ENCODE data around the gene CTDP1. TPM values are rescaled to one million over a fixed set of nuclear protein-coding genes. Genes with fewer than 3 reads are reported as not detected.
"Not testable (repeated sequence)": the region's sequence is repeated elsewhere in the genome, so short reads cannot be mapped to it uniquely, and the experiment has no call there.

The CTDP1 gene
- total RNA-seq, 1 donor = 67.3 TPM

DNA sequence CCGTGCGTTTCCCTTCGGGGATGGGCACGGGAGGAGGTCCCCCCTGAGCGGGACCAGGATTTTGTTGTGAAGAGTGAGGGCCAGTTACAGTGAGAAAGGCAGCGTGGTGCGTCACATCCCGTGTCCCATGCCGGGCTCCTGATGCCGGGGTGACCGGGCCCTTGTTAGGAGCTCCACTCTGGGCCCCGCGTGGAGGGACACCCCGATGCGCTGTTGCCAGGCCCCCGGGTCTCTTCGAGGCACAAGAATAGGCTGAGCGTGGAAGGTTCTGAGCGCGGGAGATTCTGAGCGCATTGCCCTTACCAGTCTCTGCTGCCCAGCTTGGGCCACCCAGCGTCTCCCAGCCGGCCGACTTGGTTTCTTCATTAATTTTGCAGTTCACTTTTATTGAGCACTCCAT lies 17.6 kb downstream of the CTDP1 start:
- no peak for DNase-seq (ENCODE audit: low read depth in 2 of 3, low spot score in 2 of 3)

DNA sequence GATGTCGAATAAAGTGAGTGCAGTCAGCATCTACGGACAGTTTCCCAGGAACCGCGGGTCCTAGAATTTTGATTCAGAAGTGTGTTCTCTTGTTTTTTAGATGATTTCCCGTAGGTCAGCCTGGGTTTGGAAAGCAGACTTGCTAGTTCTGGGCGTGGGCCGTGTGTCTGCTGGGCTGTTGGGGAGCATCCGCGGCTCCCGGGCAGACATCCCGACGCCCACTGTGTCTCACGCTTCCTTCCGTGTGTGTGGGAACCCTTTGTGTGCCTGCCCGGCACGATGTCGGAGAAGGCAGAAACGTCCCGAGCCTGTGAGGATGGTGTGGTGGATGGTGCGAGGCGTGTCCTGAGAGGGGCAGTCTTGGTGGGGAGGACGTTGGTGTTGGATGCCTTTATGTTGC lies 18.4 kb downstream of the CTDP1 start:
- no peak for DNase-seq (ENCODE audit: low read depth in 2 of 3, low spot score in 2 of 3)

DNA sequence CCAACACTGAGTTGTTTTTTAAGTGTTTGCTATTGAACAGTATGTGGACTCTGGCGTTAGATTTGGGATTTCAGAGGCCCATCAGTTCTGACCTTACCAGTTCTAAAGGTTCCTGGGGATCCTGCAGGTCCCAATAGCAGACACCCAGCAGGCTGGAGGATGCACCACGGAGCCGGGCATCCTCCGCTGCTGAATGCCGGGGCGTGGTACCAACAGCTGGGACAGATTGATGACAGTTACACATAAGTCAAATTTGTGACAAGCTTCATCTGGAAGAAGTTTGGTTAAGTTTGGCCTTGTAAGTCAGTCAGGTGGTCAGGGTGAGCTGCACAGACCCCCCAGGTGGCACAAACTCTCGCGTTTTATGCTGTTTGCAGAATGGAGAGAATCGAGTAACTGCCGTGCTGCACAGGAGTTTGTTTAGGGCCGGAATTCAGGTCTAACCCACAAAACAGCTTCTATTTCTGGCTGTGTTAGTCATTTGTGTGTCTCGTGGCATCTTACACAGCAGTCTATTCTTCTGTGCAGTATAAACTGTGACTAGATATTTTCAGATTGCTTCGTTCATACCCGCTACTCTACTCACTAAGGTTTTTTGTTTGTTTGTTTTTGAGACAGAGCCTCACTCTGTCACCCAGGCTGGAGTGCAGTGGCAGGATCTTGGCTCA lies 19.2 kb downstream of the CTDP1 start:
- no peak for DNase-seq (ENCODE audit: low read depth in 2 of 3, low spot score in 2 of 3)

DNA sequence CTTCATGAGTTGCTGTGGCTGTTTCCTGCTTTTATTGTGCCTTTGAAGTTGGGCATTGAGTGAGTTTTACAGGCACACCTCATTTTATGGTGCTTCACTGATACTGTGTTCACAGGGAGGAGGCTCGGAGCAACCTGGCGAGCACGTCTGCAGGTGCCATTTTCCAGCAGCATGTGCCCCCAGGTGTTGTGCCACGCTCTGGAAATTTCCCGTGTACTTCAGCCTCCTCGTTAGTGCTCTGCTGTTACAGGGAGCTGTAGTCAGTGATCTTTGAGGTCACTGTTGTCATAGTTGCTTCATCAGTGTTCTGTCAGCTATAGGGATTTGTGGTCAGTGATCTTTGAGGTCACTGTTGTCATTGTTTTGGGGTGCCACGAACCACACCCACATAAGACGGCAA lies 20.1 kb downstream of the CTDP1 start:
- no peak for DNase-seq (ENCODE audit: low read depth in 2 of 3, low spot score in 2 of 3)

DNA sequence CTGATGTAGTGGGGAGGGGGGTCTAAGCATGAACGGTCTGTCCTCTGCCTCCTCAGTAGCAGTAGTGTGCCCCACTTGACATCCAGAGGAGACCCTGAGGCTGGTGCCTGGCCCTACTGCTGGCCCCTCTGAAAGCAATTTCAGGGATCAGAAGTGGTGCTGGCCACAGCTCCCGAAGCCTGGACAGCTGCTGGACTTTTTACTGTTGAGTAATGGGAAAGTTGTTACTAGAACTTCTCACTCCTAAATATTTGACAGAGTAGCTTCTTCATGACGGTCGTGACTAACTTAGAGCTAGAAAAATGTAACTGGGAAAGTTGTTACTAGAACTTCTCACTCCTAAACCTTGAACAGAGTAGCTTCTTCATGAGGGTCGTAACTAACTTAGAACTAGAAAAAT lies 23.3 kb downstream of the CTDP1 start:
- no peak for DNase-seq (ENCODE audit: low read depth in 2 of 3, low spot score in 2 of 3)

DNA sequence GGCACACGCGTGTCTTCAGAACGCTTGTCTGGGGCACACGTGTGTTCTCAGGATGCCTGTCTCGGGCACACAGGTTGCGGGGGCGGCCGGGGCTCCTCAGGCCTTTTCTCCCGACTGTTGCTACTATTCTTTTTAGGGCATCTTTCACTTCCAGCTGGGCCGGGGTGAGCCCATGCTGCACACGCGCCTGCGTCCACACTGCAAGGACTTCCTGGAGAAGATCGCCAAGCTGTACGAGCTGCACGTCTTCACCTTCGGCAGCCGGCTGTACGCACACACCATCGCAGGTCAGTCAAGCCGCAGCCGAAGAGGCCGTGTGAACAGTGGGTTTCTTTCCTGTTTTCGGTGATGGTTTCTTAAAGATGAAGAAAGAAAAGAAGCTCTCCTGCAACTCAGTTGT lies 25.0 kb downstream of the CTDP1 start:
- DNase-seq (ENCODE audit: low read depth in 2 of 3, low spot score in 2 of 3) = no peak

DNA sequence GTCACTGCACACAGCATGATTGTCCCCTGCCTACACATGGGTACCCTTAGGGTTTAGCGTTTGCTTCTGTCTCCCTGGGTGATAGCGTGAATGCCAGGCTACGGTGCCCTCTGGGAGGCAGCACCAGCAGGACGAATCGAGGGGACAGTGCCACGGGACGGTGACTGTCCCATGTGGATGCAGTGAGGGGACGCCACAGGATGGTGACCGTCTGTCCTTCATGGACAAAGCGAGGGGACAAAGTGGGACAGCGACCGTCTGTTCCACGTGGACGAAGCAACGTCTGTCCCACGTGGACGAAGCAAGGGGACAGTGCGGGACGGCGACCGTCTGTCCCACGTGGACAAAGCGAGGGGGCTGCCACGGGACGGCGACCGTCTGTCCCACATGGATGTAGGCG lies 25.7 kb downstream of the CTDP1 start:
- no peak for DNase-seq (ENCODE audit: low read depth in 2 of 3, low spot score in 2 of 3)

DNA sequence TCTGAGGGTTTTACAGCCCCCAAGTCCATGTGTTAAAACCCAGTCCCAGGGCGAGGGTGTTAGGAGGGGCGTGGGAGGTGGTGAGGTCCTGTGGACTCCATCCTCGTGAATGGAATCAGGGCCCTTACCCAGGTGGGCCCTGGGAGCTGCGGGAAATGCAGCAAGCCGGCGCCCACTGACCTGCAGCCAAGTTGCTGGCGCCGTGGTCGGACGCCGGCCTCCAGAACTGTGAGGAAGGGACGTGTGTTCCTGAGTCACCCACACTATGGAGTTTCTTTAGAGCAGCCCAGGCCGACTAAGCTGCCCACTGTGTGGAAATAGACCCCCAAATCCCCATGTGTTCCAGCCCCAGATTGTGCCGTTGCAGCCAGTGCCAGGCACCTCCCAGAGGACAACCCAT lies 26.4 kb downstream of the CTDP1 start:
- DNase-seq (ENCODE audit: low read depth in 2 of 3, low spot score in 2 of 3) = no peak

DNA sequence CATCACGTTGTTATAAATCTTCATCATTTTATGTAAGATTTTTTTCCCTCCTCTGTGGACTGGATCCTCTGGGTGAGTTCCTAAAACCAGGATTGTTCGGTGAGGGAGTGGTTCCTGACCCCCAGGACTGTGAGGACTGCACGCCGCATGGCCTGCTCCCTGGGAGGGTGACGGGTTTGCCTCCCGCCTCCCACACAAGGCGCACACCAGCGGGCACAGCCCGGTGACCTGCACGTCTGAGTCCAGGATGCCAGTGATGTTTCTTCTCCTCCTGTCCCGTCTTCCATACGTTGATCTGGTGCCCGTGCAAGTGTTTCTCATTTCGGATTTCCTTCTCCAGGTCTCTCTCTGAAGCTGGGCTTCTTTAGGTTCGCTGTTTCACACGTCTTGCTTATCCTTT lies 27.1 kb downstream of the CTDP1 start:
- DNase-seq (ENCODE audit: low read depth in 2 of 3, low spot score in 2 of 3) = no peak

DNA sequence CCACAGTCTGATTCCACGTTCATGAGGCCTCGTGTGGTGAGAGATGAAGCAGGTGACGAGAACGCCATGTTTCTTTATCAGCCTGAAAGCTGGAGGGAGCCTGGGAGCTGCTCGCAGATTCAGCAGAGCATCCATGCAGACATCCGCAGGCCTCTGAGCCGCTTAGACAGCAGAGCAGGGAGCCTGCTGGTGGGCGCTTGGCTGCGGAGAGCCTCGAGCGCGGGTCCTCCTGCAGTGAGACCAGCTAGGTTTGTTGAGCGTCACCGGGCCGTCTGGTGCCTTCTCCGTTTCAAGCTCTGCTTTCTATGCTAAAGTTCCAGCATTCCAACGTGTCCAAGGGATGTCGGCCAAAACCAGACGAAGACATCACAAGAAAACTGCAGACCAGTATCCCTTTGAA lies 27.6 kb downstream of the CTDP1 start:
- DNase-seq (ENCODE audit: low read depth in 2 of 3, low spot score in 2 of 3) = no peak

DNA sequence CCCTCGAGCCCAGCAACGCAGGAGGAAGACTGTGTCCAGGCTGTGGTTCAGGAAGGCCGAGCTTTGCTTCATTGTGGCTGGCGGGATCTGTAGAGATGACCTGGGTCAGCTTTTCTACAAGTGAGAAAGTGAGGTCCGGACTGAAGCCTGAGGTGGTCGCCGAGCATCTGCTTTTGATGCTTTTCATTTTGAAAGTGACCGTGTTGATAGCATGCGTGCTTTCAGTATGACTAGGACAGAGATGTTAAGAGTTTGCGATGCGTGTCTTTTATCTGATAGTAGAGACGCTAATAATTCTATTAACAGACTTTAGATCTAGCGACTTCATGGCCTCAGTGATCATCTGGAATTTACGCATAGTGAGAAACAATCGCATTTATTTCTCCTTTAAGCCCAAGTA lies 28.1 kb downstream of the CTDP1 start:
- DNase-seq (ENCODE audit: low read depth in 2 of 3, low spot score in 2 of 3) = no peak

DNA sequence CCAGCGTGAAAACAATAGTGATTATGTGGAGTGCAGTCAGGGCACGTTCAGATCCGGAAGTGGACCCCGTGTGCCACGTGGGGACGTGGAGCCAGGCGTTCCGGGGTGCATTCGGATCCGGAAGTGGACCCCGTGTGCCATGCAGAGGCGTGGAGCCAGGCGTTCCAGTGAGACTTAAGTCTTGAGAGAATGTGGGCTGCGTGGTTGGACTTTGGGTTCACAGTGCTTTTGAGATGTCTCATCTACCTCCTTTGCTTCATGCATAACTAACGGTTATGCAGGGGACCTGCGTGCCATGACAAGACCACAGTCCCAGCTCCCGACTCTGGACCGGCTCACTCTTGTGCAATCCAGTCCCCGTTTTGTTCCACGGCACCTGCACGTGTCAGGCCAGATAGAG lies 28.8 kb downstream of the CTDP1 start:
- no peak for DNase-seq (ENCODE audit: low read depth in 2 of 3, low spot score in 2 of 3)

DNA sequence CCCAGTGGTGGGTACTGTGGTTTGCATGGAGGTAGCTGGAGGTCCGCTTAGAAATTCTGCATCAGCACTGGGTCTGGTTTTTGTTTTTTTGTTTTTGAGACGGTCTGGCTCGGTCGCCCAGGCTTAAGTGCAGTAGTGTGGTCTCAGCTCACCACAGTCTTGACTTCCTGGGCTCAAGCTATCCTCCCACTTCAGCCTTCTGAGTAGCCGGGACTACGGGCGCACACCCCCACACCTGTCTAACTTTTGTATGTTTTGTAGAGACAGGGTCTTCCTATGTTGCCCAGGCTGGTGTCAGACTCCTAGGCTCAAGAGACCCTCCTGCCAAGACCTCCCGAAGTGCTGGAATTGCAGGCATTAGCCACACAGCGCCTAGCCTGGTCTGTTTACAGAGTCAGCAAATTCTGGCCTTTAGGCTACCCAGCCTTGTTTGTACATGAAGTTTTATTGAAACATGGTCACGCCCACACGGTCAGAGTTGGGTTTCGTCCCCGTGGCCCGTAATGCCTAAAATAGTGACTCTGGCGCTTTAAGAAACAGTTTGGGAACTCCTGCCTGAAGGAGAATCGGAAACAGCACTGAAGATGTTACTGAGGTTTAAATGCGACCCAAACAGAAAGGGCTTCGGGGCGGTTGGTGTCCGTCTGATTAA lies 32.7 kb downstream of the CTDP1 start:
- no peak for DNase-seq (ENCODE audit: low read depth in 2 of 3, low spot score in 2 of 3)

DNA sequence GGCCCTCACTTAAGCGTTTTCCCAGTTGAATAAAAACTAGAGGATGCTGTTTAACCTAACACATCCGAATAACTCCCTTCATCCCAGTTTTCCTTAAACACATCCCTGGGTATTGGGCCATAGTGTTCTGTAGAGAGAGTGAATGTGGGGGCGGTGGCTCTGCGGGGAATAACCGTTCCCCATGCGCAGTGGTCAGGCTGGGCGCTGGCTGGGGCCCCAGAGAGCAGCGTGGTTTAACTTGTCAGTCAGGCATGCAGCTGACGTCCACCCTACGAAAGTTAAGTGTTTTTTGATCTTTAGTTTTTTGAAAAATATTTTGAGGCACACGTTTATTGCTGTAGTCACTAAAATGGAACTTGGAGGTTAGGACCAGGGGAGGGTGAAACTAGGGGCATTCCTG lies 33.7 kb downstream of the CTDP1 start:
- no peak for DNase-seq (ENCODE audit: low read depth in 2 of 3, low spot score in 2 of 3)

DNA sequence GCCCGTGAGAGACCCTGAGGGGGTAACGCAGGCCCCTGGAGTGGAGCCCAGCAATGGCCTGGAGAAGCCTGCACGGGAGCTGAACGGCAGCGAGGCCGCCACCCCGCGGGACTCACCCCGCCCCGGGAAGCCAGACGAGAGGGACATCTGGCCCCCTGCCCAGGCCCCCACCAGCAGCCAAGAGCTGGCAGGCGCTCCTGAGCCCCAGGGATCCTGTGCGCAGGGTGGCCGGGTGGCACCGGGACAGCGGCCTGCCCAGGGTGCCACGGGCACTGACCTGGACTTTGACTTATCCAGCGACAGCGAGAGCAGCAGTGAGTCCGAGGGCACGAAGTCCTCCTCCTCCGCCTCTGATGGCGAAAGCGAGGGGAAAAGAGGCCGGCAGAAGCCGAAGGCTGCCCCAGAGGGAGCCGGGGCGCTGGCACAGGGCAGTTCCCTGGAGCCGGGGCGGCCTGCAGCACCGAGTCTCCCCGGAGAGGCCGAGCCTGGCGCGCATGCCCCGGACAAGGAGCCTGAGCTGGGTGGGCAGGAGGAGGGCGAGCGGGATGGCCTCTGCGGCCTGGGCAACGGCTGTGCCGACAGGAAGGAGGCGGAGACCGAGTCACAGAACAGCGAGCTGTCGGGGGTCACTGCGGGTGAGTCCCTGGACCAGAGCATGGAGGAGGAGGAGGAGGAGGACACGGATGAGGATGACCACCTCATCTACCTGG lies 35.1 kb downstream of the CTDP1 start:
- no peak for DNase-seq (ENCODE audit: low read depth in 2 of 3, low spot score in 2 of 3)

DNA sequence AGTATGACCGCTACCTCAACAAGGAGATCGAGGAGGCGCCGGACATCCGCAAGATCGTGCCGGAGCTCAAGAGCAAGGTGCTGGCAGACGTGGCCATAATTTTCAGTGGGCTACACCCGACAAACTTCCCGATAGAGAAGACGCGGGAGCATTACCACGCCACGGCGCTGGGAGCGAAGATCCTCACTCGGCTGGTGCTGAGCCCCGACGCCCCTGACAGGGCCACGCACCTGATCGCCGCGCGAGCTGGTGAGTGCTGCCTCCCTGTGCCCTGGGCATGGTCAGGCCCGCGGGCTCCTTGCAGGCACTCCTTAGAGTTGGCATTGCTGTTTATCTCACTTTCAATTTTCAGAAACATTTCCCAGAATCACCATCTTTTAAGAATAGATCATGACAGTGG lies 35.7 kb downstream of the CTDP1 start:
- DNase-seq (ENCODE audit: low read depth in 2 of 3, low spot score in 2 of 3) = no peak

DNA sequence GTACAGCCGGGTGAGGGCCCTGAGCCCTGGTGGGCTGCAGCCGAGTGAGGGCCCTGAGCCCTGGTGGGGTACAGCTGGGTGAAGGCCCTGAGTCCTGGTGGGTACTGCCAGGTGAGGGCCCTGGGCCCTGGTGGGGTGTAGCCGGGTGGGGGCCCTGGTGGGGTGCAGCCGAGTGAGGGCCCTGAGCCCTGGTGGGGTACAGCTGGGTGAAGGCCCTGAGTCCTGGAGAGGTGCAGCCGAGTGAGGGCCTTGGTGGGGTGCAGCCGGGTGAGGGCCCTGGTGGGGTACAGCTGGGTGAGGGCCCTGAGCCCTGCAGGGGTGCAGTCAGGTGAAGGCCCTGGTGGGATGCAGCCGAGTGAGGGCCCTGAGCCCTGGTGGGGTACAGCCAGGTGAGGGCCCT lies 37.5 kb downstream of the CTDP1 start:
- DNase-seq (ENCODE audit: low read depth in 2 of 3, low spot score in 2 of 3) = no peak

DNA sequence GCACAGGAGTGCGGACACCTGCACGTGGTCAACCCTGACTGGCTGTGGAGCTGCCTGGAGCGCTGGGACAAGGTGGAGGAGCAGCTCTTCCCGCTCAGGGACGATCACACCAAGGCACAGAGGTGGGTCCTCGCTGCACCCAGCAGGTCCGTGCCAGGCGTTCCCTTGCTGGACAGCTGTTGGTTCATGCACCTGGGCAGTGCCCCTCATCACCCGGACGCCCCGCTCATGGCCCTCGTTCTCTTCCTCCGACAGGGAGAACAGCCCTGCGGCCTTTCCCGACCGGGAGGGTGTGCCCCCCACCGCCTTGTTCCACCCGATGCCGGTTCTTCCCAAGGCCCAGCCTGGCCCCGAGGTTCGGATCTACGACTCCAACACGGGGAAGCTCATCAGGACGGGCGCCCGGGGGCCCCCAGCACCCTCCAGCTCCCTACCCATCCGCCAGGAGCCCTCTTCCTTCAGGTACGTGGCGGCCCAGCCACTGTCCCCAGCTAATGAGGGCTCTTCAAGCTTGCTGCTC lies 38.0 kb downstream of the CTDP1 start:
- no peak for DNase-seq (ENCODE audit: low read depth in 2 of 3, low spot score in 2 of 3)

DNA sequence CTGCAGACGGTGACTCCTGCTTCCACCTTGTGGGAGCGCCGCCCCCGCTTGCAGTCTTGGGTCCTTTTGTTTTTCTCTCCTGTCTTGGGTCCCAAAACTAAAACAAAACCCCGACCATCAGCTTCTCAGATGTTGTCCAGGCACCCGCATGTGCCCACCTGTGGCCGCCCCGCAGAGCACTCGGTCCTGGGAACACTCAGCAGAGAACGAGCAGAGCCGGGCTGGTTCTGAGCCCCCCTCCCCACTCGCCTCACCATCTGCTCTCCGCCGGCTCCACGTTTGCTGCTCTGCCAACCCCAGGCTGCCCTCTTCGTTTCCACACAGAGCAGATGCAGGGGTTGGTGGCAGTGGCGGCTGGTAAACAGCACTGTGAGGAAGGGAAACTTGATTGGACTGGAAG lies 38.5 kb downstream of the CTDP1 start:
- DNase-seq (ENCODE audit: low read depth in 2 of 3, low spot score in 2 of 3) = no peak

DNA sequence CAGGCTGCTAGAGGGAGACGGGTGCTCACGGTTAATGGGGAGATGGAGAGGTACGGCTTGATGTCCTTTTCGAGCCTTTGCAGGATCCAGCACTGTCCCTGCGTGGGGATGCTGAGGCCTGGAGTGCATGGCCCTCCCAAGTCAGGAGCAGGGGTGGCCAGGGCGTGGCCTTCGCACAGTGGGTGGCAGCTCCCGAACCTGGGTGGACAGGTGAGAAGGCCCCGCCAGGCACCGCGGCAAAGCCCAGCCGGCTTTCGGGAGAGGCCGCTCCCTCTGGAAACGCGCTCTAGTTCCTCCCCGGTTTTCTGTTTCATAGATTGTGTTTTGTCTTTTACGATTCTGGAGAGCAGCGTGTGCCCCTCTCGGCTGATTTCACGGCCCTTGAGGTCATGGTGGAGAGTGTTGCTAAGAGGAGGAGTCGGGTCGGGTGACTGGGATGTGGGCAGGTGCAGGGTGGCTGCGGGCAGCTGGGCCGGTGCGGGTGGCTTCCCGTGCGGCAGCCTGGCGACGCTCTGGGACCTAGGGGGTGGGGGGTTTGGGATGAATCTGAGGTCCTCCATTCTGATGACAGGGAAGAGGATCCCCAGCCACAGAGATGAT lies 39.4 kb downstream of the CTDP1 start:
- no peak for DNase-seq (ENCODE audit: low read depth in 2 of 3, low spot score in 2 of 3)

DNA sequence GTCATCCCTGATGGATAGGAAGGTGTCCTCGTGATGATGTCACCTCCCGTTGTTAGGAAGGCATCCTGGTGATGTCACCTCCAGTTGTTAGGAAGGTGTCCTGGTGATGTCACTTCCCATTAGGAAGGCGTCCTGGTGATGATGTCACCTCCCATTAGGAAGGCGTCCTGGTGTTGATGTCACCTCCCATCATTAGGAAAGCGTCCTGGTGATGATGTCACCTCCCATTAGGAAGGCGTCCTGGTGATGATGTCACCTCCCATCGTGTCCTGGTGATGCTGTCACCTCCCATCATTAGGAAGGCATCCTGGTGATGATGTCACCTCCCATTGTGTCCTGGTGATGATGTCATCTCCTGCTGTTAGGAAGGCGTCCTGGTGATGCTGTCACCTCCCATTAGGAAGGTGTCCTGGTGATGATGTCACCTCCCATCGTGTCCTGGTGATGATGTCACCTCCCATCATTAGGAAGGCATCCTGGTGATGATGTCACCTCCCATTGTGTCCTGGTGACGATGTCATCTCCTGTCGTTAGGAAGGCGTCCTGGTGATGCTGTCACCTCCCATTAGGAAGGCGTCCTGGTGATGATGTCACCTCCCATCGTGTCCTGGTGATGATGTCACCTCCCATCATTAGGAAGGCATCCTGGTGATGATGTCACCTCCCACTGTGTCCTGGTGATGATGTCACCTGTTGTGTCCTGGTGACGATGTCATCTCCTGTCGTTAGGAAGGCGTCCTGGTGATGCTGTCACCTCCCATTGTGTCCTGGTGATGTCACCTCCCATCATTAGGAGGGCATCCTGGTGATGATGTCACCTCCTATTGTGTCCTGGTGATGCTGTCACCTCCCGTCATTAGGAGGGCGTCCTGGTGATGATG lies 40.1 kb downstream of the CTDP1 start:
- not testable (repeated sequence) for DNase-seq (ENCODE audit: low read depth in 2 of 3, low spot score in 2 of 3)
